ENCODE measurements around the gene BBS9.
"Not testable (repeated sequence)": the region's sequence is repeated elsewhere in the genome, so short reads cannot be mapped to it uniquely, and the experiment has no call there.

The BBS9 gene

DNA sequence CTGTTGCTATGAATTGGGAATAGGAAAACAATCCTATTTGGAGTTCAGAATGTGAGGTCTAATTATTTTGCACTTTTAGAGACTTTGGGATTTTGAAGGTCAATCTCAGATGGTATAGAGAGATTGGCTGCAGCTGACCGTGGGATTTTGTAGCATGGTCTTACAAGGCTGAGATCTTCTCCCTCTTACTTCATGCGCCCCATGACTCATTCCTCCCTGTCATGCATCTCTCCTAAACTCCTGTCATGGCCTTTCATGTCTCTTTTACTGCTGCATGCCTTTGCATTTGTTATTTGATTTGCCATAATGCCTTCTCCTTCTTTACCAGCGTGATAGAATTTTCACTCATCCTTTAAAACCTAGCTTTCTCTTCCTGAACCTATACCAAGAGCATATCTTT, 133.1 kb downstream of the BBS9 start:
- H3K4me3 ChIP-seq (ENCODE audit: low read length), result no peak overlapping the region
- TF ChIP-seq, protein P1, sequence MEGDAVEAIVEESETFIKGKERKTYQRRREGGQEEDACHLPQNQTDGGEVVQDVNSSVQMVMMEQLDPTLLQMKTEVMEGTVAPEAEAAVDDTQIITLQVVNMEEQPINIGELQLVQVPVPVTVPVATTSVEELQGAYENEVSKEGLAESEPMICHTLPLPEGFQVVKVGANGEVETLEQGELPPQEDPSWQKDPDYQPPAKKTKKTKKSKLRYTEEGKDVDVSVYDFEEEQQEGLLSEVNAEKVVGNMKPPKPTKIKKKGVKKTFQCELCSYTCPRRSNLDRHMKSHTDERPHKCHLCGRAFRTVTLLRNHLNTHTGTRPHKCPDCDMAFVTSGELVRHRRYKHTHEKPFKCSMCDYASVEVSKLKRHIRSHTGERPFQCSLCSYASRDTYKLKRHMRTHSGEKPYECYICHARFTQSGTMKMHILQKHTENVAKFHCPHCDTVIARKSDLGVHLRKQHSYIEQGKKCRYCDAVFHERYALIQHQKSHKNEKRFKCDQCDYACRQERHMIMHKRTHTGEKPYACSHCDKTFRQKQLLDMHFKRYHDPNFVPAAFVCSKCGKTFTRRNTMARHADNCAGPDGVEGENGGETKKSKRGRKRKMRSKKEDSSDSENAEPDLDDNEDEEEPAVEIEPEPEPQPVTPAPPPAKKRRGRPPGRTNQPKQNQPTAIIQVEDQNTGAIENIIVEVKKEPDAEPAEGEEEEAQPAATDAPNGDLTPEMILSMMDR (conservative IDR thresholded peaks at IDR 0.05; ENCODE audit: low read length), result no peak
- DNase-seq (ENCODE audit: low read depth), result peak; percentile 11

DNA sequence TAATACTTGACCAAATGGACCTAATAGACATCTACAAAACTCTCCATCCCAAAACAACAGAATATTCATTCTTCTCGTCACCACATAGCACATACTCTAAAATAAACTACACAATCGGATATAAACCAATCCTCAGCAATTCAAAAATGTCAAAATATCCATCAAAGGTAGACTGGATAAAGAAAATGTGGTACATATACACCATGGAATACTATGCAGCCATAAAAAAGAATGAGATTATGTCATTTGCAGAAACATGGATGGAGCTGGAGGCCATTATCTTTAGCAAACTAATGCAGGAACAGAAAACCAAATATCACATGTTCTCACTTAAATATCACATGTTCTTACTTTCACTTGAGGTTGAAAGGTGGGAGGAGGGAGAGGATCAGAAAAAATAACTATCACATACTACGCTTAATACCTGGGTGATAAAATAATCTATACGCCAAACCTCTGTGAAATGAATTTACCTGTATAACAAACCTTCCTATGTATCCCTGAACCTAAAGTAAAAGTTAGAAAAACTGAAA, 142.5 kb downstream of the BBS9 start:
- DNase-seq (ENCODE audit: low read depth); H3K4me3 ChIP-seq (ENCODE audit: low read length): not testable (repeated sequence)

DNA sequence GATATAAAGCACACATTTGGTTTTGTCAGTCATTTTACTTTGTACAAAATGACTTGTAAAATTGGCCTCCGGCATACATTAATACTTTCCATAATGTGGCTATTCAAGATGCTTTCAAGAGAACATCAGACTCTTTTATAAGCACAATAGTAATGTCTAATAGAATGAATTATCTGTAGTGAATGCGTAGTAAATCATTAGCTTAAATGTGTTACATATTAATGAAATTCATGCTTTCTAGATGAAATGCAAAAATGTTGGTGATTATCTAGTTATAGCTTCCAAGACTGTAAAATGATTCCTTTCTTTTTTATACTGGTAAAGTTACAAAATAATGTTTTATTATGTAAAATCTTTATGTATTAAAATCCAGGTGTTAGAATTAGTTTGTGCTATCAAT, 144.0 kb downstream of the BBS9 start:
- H3K4me3 ChIP-seq (ENCODE audit: low read length), result no peak overlapping the region
- no peak for DNase-seq (ENCODE audit: low read depth)
- TF ChIP-seq, protein P1 (conservative IDR thresholded peaks at IDR 0.05; ENCODE audit: low read length), result no peak

DNA sequence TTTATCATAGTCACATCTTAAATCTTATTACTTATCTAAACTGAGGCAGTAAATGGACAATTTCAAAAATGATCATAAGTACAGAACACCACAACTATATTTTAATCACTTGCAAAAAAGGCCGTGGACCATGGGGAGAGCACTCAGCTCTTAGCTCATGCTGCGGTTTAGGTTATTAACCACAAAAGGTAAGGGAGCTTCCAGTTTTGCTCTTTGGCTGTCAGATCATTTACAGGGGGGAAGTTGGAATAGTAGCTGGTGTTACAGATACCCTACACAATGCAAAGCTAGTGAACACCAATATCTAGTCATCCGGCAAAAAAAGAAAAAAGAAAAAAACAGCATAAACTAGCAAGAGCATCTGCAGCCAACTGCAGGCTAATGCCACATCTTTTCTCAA, 147.0 kb downstream of the BBS9 start:
- no peak overlapping the region for H3K4me3 ChIP-seq (ENCODE audit: low read length)
- no peak for DNase-seq (ENCODE audit: low read depth)
- TF ChIP-seq, protein P1 (conservative IDR thresholded peaks at IDR 0.05; ENCODE audit: low read length), result no peak

DNA sequence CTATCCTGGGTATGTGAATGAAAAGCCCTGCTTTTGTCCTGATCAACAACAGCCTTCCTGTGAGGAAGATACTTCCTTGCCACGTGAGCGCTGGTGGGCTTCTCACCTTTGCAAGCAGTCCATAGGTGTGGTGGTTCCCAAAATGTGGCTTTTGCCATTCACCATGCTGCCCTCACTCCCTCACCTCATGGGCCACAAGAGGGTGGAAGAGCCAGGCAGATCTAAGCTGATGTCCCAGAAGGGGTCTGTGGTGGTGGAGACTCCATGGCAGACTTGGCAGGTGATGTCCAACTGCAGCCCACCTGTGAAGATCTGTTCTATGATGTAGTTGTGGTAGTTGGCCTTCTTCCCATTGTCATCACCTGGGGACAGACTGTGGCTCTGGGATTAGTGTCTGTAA, 147.4 kb downstream of the BBS9 start:
- DNase-seq (ENCODE audit: low read depth), result no peak
- TF ChIP-seq, protein P1 (conservative IDR thresholded peaks at IDR 0.05; ENCODE audit: low read length), result no peak
- H3K4me3 ChIP-seq (ENCODE audit: low read length), result no peak overlapping the region

DNA sequence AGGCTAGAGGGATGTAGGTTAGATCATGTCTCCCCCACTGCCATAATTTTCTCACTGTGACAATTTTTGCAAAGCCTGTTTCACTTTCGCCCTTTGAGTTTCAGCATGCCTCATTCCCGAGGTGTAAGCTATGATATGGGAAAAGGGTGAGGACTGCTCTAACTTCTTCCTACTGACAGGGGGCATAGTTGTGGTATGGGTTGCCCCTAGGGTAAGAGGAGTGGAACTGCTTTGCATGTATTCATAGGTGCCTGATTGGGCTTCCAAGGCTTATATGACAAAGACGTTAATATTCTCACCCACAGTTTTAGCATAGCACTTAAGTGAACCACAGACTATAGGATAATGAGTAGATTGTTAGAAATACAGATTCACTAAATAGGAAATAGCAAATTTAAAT, 148.7 kb downstream of the BBS9 start:
- TF ChIP-seq, protein P1 (conservative IDR thresholded peaks at IDR 0.05; ENCODE audit: low read length), result no peak
- no peak overlapping the region for H3K4me3 ChIP-seq (ENCODE audit: low read length)
- no peak for DNase-seq (ENCODE audit: low read depth)

DNA sequence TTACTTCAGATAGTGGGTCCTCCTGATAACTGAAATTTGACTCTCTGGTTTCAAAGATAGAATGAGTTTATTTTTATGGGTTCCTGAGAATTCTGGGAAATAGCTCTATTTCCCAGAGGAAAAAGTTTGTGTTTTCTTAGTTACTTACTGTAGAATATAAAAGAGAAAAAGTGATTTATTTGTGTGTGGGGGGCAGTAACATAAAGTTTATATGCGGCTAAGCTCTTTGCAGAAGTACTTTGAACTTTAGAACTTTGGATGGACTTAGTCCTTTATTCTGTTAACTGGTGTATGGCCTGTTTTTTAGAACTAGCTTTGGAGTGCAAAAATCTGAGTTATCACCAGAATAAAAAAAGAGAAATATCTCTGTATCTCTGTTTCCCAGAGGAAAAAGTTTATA, 157.1 kb downstream of the BBS9 start:
- TF ChIP-seq, protein P1 (conservative IDR thresholded peaks at IDR 0.05; ENCODE audit: low read length), result no peak
- DNase-seq (ENCODE audit: low read depth), result no peak
- no peak overlapping the region for H3K4me3 ChIP-seq (ENCODE audit: low read length)

DNA sequence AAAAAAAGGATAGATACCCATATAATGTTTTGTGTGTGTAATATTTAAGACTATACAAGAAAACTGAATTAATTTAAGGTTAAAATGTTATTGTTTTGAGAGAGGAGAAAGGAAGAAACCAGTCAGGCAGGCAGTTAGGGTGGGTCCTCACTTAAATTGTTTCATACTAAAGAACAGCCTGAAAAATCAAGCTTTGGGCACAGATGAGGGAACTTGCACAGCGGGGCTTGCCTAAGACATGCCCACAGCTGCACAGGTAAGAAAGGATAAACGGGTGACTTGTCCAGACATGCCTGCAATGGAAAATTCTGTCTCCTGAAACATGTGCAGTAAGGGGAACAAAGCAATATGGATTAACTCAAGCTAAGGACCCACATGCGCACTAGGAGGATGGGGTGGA, 158.4 kb downstream of the BBS9 start:
- no peak overlapping the region for H3K4me3 ChIP-seq (ENCODE audit: low read length)
- TF ChIP-seq, protein P1 (conservative IDR thresholded peaks at IDR 0.05; ENCODE audit: low read length), result no peak
- DNase-seq (ENCODE audit: low read depth), result no peak

All from AG10803 (cell line).